Measurements from ENCODE around the gene VLDLR.

Gene VLDLR

DNA sequence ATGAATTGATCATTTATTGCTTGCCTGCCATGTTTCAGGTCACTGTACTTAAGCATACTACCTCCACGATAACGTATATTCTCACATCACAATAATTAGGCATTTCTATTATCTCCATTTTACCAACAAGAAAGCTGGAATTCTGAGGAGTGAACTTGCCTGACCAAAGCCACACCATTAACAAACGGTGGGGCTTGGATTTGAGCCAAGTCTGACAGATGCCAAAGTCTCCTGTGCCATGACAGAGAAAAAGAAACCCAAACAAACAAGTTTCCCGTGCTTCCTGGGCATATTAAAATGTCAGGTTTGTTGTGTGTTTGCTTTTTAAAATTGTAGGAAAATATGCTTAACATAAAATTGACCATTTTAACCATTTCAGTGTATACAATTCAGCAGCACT, 54.9 kb downstream of the VLDLR start:
- H3K27ac ChIP-seq: no peak overlapping the region
- TF ChIP-seq ZFX (IDR thresholded peaks at IDR 0.05): no peak

DNA sequence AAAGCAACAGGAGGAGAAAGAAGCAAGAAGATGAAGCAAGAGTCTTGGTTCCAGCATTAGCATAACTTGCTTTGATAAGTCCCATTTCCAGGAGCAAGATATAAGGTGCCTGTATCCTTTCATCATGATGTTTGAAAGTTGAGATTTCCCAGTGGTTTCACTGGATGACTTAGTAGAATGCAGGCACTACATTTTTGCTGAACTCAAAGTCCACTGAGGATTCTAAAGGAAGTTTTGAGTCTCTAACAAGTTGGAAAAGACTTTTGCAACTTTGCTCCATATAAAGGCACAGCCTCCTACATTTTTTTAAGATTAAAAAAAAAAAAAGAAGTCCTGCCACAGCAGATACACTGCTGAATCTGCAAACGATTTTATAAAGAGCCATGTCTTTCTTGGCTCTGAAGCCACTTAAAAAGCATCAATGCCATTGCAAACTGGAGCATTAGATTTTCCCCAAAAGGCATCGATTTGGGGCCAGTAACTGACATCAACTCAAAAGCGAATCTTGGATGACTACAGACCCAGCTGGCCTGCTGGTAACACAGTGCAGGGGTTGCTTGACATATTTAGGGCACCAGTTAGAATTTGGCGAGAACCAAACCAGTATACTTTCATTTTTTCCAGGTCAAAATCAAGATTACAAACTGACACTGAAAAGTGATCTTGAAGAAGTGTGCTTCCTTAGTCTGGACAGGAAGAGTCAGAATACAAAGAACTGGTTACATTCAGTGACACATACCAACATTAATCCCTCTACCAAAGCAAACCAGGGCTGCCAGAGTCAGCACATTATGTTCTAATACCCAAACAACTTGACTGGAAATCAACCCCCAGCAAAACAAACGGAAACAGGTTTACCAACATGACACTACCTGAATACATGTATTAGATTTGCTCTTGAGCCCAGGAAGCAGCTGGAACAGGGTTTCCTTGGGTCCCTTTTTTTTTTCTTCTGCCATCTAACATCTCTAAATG, 56.6 kb downstream of the VLDLR start:
- H3K27ac ChIP-seq: peak overlapping the region; percentile 35; the same call in 1 of the 2 replicates
- TF ChIP-seq, protein P1, sequence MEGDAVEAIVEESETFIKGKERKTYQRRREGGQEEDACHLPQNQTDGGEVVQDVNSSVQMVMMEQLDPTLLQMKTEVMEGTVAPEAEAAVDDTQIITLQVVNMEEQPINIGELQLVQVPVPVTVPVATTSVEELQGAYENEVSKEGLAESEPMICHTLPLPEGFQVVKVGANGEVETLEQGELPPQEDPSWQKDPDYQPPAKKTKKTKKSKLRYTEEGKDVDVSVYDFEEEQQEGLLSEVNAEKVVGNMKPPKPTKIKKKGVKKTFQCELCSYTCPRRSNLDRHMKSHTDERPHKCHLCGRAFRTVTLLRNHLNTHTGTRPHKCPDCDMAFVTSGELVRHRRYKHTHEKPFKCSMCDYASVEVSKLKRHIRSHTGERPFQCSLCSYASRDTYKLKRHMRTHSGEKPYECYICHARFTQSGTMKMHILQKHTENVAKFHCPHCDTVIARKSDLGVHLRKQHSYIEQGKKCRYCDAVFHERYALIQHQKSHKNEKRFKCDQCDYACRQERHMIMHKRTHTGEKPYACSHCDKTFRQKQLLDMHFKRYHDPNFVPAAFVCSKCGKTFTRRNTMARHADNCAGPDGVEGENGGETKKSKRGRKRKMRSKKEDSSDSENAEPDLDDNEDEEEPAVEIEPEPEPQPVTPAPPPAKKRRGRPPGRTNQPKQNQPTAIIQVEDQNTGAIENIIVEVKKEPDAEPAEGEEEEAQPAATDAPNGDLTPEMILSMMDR (conservative IDR thresholded peaks at IDR 0.05): no peak
- TF ChIP-seq ZFX (IDR thresholded peaks at IDR 0.05): no peak

DNA sequence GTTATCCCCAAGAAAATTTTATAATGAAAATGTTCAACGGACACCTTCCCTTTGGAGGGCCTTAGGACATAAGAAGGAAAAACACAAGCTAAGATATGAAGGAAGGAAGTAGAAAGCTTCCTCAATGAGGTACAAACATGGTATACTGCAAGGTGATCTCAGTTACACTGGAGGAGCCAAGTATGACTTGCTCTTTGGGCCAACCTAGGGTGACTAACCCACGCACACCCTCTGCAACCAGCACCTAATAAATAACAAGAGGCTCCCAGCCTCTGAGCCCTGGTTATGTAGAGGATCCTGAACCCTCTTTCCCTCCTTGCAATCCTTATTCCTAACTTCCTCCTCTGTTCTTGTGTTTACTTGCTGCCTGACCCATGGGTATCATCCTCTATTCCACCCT, 57.4 kb downstream of the VLDLR start:
- no peak for TF ChIP-seq ZFX (IDR thresholded peaks at IDR 0.05)
- TF ChIP-seq, protein P1 (conservative IDR thresholded peaks at IDR 0.05): no peak
- H3K27ac ChIP-seq: peak overlapping the region; percentile 14; the same call in 1 of the 2 replicates

DNA sequence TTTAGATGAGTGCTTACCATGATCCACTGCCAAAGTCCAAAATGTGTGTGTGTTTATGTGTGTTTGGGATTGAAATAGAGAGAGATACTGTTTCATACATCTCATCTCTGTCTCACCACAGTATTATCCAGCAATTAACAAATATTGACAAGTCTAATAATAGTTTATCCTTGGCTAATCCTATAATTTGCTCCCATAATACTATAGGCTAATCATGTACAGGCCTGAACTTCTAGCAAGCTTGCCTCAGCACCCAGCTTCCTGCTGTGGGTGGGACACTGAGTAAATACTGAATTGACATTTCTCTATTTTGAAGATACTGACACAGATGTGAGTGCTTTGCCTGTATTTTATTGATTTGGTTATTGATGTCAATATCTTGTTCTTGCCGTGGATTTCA, 60.4 kb downstream of the VLDLR start:
- TF ChIP-seq, protein P1 (conservative IDR thresholded peaks at IDR 0.05): no peak
- no peak for TF ChIP-seq ZFX (IDR thresholded peaks at IDR 0.05)

DNA sequence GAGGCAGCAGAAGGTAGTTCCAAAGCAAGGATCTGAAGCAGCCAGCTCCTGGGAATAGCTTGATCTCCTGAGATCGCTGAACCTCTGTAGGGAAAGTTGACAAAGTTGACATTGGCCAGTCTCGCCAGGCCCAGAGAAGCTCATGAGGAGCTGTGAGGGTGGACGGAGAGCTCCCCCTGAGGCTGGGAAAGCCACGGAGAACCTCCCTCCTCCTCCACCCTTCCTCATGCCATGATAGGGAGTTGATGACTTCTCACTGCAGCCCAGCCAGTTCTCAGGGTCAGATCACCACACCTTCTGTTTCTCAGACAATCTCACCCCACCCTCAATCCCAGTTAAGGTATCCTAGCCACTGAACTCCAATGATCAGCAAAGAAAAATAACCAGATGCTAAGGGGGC, 65.3 kb downstream of the VLDLR start:
- no peak overlapping the region for H3K27ac ChIP-seq
- TF ChIP-seq, protein P1 (conservative IDR thresholded peaks at IDR 0.05): no peak
- no peak for TF ChIP-seq ZFX (IDR thresholded peaks at IDR 0.05)

More for the DNA sequence above, 60.4 kb downstream of the VLDLR start:
- no peak overlapping the region for H3K27ac ChIP-seq

DNA sequence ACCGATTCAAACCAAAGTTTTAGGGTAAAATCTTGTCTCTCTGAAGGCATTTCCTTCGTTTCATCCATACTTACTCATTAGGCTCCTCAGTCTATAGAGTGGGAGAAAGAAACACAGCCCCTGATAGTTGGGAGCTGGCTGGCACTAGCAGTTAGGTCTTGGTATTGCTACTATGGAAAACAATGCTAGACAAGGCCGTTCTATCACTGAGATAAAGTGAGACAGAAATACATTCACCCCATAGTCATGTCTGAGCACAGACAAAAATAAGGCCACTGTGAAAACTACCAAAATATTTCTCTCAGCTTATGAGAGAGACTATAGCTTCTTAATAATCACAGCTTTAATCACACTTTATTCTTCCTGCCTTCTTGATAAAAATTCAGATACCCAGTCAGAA, 67.0 kb downstream of the VLDLR start:
- H3K27ac ChIP-seq: no peak overlapping the region
- TF ChIP-seq, protein P1 (conservative IDR thresholded peaks at IDR 0.05): no peak
- TF ChIP-seq ZFX (IDR thresholded peaks at IDR 0.05): no peak

DNA sequence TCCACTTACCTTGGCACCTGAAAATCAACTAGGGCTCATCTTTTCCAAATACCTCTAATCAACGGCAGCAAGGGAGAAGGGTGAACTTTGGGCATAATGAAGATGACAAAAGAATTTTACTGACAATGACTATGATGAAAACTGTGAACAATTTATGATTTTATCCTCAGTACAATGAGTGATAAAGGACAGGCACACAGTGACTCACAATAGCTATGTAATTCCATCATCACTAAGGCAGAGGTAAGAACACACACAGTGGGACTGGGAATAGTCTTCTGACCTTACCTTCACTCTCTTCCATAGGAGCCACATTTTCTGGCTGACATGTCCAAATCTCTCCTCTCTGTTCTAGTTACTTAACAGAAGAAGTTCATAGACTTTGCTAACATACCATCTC, 69.6 kb downstream of the VLDLR start:
- TF ChIP-seq, protein P1 (conservative IDR thresholded peaks at IDR 0.05): no peak
- TF ChIP-seq ZFX (IDR thresholded peaks at IDR 0.05): no peak
- H3K27ac ChIP-seq: no peak overlapping the region
